GM21529 (cell line): Measurements from ENCODE around the gene SASH3.

Experiments
- ATAC-seq: cut with Tn5 transposase; IDR thresholded peaks from one replicate; pipeline ENCODE4 v1.9.1; 2021; ENCODE audit not compliant: unreplicated experiment

Gene SASH3

DNA sequence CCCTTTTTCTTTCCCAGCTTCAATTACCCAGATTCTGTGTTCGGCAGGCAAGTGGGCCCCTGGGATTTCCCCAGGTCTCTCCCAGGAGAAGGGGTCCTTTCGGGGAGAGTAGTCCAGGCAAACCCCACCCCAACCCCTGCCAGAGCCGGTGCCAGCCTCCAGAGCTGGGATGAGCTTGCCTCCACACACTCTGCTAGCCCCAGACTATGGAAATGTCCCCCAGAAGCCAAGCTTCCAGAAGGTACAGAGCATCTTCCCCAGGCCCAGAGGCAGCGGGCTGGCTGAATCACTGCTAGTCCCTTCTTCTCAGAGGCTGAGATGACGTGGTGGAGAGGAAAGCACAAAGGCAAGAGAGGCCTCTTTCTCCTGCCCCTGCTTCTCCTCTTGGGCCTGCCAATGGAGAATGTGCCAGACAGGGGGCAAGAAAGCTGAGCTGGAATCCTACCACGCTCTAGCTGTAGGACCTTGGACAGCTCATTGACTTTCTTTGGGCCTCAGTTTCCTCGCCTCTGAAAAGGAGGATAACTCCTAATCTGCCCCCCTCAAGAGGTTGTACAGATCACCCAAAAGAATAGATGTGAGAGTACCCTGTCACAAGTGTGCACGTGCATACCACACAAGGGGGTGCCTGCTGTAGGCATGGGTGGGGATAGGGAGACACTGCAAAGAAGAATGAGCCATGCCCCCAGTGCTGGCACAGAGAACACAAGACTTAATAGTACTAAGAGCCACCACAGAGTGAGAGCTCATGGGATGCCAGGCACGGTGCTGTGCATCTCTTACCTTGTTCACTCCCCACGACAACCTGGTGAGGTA is 2.1 kb downstream of the SASH3 start:
- no peak for ATAC-seq

- no peak for ATAC-seq
Measured at GRCh38 chrX:129782706-129783105, 3.0 kb downstream of the SASH3 start.

- no peak for ATAC-seq
Measured at GRCh38 chrX:129783291-129783713, 3.6 kb downstream of the SASH3 start.

DNA sequence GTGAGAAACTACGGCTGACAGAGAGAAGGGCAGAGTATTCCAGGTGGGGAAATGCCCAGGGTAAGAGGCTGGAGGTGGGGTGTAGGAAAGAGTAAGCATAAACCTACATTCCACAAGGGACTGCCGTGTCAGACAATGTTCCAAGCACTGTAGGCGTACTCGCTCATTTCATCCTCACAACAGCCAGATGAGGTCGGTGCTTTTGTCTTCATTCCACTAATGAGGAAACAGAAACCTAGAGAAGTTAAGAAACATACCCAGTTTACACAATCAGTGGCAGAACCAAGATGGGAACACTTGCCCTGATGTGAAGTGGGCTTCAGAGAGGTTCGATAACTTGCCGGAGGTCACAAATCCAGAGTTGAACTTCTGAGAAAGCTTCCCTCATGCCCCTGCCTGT is 4.6 kb downstream of the SASH3 start:
- ATAC-seq, result no peak

- ATAC-seq, result no peak
Measured at GRCh38 chrX:129785160-129785947, 5.6 kb downstream of the SASH3 start.

- peak; percentile 83 for ATAC-seq
Measured at GRCh38 chrX:129786210-129786651, 6.5 kb downstream of the SASH3 start.

DNA sequence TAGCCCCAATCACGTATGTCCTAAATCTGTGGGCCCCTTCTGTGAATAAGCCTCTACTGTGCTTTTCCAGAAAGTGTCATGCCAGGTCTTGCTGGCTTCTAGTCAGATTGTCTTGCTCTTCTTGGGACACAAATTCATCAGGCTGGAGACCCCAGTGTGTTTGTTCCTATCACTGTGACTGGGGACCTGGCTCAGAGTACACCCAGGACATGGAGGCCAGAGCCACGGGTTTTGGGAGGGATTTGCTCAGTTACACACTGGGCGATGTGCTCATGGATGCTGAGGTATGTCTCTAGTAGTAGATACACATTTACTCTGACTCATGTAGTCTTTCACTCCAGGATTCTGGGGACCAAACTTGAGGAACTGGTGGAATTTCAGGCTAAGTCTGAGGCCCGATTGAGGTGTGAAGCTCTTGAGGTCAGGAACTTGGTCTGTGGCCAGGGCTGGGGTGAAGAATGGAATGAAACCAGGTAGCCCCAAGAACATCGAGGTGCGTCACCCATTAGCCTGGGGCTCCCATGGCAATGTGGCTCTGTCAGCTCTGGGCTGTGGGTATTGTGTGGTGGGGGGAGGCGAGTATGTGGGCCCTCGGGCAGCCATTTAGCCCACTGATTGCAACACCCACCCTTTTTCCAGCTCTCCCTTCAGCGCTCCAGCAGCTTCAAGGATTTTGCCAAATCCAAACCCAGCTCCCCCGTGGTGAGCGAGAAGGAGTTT is 7.7 kb downstream of the SASH3 start:
- no peak for ATAC-seq

GRCh38 chrX:129788527-129788926 is 8.8 kb downstream of the SASH3 start:
- ATAC-seq, result no peak

- no peak for ATAC-seq
Measured at GRCh38 chrX:129790146-129790545, 10.4 kb downstream of the SASH3 start.

GRCh38 chrX:129790808-129791207 is 11.1 kb downstream of the SASH3 start:
- no peak for ATAC-seq

- ATAC-seq, result no peak
Measured at GRCh38 chrX:129791336-129791735, 11.6 kb downstream of the SASH3 start.

DNA sequence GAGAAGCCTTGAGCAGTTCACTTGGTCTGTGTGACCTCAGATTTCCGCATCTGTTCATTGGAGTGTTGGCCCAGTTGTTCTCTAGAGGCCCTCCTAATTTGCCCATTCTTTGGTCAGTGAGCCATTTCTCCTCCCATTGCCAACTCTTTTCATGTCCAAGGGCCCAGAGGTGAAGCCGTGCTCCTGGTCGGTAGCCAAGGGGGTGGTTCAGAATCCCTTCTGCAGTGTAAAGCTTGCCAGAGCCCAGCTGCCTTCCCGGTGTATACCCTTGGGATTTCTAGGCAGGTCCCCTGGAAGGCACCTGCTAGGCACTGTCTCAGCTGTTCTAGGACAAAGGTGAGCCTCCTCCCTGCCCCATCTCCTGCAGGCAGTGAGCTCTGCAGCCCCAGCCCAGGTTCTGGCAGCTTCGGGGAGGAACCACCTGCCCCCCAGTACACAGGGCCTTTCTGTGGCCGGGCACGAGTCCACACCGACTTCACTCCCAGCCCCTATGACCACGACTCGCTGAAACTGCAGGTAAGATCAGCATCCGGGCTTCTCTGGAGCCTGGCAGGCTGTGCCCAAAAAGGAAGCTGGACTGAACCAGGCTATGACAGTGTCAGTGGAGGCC is 12.3 kb downstream of the SASH3 start:
- no peak for ATAC-seq

GRCh38 chrX:129792586-129793291 is 13.0 kb downstream of the SASH3 start:
- ATAC-seq, result no peak

GRCh38 chrX:129793604-129794191 is 13.9 kb downstream of the SASH3 start:
- no peak for ATAC-seq

- no peak for ATAC-seq
Measured at GRCh38 chrX:129795584-129795983, 15.8 kb downstream of the SASH3 start.

DNA sequence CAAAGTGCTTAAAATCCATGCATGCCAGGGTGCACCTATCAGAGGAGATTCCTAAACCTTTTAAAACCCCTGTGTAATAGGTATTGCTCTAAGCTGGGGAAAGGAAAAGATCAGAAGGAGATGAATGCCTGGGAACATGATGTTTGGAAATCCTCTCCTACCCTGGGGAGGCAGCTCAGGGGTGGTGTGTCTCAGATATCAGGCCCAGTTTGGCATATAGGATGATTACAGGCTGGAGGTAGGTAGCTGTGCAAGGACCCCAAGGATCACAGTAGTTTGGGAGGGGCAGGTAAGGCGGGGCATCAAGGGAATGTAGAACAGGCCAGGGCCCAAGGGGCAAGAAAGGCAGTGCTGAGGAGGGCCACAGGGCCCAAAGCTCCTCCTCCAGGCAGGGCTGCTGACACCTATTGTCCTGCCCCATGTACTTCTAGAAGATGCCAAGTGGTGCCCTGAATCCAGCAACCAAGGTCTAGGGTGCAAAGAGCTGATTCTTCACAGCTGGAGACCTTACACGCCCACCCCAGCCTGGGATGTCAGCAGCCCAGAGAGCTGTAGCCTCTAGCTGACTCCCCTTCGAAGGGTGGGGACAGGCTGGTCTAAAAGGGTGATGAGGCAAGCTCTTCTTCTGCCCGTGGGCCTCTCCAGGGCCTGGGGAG is 17.6 kb downstream of the SASH3 start:
- ATAC-seq, result no peak

DNA sequence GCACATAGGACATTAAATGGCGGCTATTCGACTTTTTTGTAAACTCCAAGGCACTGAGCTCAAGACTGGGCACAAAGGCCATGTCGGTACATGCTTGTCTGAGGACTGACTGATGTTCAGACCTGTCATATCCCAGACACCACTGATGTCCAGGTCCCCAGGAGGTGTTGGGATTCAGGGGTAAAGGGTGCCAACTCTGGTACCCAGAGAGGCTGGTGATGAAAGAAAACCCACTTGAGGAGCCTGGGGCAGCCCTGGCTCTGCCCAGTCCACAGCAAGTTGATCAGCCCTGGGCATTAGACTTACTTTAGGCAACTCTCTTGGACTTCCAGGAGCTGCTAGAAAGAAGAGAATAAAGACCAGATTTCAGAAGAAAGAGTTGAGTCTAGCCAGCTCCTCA is 18.7 kb downstream of the SASH3 start:
- no peak for ATAC-seq

GRCh38 chrX:129798888-129799287 is 19.1 kb downstream of the SASH3 start:
- no peak for ATAC-seq

DNA sequence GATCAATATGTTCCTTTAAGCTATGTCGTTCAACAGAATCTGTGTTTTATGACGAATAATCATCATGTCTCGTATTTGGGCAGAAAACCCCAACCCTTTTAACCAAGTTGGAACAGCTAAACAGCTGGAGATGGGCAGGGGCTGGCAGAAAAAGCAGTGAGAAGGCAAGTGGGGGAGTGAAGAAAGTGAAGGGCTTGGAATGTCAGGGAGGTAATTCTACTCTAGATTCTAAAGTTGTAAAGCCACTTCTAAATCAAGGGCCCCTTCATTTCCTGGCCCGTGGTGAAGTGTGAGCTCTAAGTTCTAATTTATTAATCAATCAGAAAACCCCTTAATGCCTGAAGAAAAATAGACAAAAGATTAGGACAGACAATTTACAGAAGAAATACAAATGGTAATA is 20.4 kb downstream of the SASH3 start:
- no peak for ATAC-seq

- no peak for ATAC-seq
Measured at GRCh38 chrX:129802863-129803262, 23.1 kb downstream of the SASH3 start.
